Inferior parietal cortex (tissue), 1 donor: ENCODE data around the gene ANKUB1.
A peak's percentile ranks its signal among the peaks of the same experiment; 100 is the strongest.
"Not testable (repeated sequence)": the region's sequence is repeated elsewhere in the genome, so short reads cannot be mapped to it uniquely, and the experiment has no call there.

Experiments
- DNase-seq: peaks from one replicate; pipeline ENCODE4 v3.0.0-alpha.2; 2016; ENCODE audit errors: extremely low spot score

The ANKUB1 gene

GRCh38 chr3:149792452-149793270, at the start of gene ANKUB1:
Gene ANKUB1, minus strand, starts transcription at chr3:149792554. Its CDS starts 188 bp downstream, at chr3:149792366.
- DNase-seq: peak; percentile 14

- no peak for DNase-seq
Observed at GRCh38 chr3:149839896-149840295, 47.5 kb upstream of the ANKUB1 start.

- not testable (repeated sequence) for DNase-seq
Observed at GRCh38 chr3:149839469-149839868, 47.1 kb upstream of the ANKUB1 start.

- not testable (repeated sequence) for DNase-seq
Observed at GRCh38 chr3:149838491-149838890, 46.1 kb upstream of the ANKUB1 start.

- no peak for DNase-seq
Observed at GRCh38 chr3:149833241-149833640, 40.9 kb upstream of the ANKUB1 start.

GRCh38 chr3:149832086-149832485, 39.7 kb upstream of the ANKUB1 start:
- no peak for DNase-seq

- DNase-seq: no peak
Observed at GRCh38 chr3:149831321-149831720, 39.0 kb upstream of the ANKUB1 start.

- no peak for DNase-seq
Observed at GRCh38 chr3:149830902-149831301, 38.5 kb upstream of the ANKUB1 start.

GRCh38 chr3:149829631-149830030, 37.3 kb upstream of the ANKUB1 start:
- DNase-seq: not testable (repeated sequence)

- no peak for DNase-seq
Observed at GRCh38 chr3:149828390-149828789, 36.0 kb upstream of the ANKUB1 start.

- DNase-seq: no peak
Observed at GRCh38 chr3:149826636-149827035, 34.3 kb upstream of the ANKUB1 start.

- no peak for DNase-seq
Observed at GRCh38 chr3:149820183-149820582, 27.8 kb upstream of the ANKUB1 start.

GRCh38 chr3:149819432-149819831, 27.1 kb upstream of the ANKUB1 start:
- DNase-seq: no peak

- no peak for DNase-seq
Observed at GRCh38 chr3:149816986-149817385, 24.6 kb upstream of the ANKUB1 start.

GRCh38 chr3:149816311-149816710, 24.0 kb upstream of the ANKUB1 start:
- no peak for DNase-seq

GRCh38 chr3:149815728-149816127, 23.4 kb upstream of the ANKUB1 start:
- no peak for DNase-seq

GRCh38 chr3:149815321-149815720, 23.0 kb upstream of the ANKUB1 start:
- DNase-seq: peak; percentile 27

- DNase-seq: peak; percentile 65
Observed at GRCh38 chr3:149813367-149814281, 21.3 kb upstream of the ANKUB1 start.

GRCh38 chr3:149812606-149813366, 20.4 kb upstream of the ANKUB1 start, which contains the start of gene RNF13:
Gene RNF13, plus strand, starts transcription at chr3:149813215. Its CDS starts 32,812 bp downstream, at chr3:149846027.
- peak; percentile 98 for DNase-seq

- no peak for DNase-seq
Observed at GRCh38 chr3:149812165-149812605, 19.8 kb upstream of the ANKUB1 start.

- no peak for DNase-seq
Observed at GRCh38 chr3:149810846-149811245, 18.5 kb upstream of the ANKUB1 start.

GRCh38 chr3:149809699-149810098, 17.3 kb upstream of the ANKUB1 start:
- DNase-seq: no peak
